ENCODE data around the gene NTN4.
"Not testable (repeated sequence)": the region's sequence is repeated elsewhere in the genome, so short reads cannot be mapped to it uniquely, and the experiment has no call there.

The NTN4 gene

DNA sequence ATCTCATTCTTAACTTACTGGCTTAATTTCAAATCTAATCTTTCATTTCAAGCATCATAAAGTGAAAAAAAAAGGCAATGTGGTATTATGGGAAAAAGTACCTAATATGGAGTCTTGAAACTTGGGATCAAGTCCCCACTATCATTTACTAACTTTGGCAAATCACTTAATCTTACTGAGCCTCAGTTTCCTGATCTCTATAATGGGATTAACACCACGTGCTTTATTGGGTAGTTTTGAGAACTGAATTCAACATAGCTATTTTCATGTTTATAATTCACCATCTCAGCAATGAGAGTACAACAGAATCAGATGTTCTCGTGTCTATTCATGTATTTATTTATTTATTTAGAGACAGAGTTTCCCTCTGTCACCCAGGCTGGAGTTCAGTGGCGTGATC, 78.3 kb downstream of the NTN4 start:
- no peak for DNase-seq (ENCODE audit: low read depth, low spot score)

DNA sequence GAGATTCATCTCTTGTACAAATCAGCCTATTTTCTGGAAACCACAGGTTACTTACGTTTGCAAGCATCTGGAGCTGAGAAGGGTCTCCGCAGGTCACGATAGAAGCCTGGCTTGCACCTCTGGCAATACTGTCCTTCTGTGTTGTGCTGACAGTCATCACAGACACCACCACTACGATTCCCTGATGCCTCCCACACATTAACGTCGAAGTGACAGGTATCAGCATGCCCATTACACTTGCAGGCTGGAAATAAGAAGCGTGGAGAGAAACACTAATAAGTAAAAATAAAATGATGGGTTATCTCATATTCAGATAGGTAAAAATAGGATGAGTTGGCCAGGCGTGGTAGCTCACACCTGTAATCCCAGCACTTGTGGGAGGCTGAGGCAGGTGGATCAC, 80.2 kb downstream of the NTN4 start:
- no peak for DNase-seq (ENCODE audit: low read depth, low spot score)

DNA sequence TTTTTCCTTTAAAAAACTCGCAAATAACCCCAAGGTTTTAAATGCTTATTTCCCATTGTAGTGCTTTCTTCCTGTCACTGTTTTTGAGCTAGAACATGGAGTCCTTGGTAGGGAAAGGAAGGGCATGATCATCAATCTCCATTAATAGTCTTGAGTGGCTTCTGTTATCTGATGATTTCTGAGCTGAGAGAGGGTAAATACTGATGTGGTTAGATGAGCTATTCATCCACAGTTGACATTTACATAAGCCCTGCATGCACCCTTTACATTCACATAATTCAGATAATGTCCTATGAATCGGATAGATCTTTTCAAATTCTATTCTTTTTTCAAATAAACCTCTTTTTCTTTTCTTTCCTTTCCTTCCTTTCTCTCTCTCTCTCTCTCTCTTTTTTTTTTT, 81.4 kb downstream of the NTN4 start:
- no peak for DNase-seq (ENCODE audit: low read depth, low spot score)

DNA sequence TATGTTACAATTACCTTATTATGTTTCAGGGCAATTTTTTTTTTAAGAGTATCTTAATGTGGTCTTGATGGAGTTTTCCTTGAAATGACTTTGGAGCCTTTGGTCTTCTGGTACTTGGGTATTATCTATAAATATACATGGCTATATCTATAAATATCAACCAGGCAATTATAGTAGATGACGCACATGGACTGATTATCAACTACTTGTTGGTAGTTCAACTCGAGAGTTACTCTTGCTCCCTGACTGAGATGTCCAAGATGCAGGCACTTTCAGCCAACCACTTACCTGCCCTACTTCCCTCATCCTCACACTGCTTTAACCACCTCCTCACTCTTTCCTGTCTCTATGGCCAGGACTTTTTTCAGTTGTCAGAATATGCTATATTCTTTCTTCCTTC, 85.4 kb downstream of the NTN4 start:
- DNase-seq (ENCODE audit: low read depth, low spot score): no peak

DNA sequence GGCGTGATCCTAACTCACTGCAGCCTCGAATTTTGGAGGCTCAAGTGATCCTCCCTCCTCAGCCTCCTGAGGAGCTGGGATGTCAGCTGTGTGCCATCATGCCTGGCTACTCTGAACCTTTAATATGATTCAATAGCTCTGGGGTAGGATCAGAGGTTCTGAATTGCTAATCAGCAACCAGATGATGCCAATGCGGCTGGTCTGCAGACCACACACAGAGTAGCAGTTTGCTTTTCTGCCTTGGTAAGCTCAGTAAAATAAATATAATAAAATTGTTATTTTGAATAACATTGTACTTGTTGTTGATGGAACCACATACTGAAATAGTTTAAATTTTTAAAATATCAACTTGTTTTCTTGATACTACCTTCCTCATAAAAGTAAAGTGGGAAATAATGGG, 86.6 kb downstream of the NTN4 start:
- no peak for DNase-seq (ENCODE audit: low read depth, low spot score)

DNA sequence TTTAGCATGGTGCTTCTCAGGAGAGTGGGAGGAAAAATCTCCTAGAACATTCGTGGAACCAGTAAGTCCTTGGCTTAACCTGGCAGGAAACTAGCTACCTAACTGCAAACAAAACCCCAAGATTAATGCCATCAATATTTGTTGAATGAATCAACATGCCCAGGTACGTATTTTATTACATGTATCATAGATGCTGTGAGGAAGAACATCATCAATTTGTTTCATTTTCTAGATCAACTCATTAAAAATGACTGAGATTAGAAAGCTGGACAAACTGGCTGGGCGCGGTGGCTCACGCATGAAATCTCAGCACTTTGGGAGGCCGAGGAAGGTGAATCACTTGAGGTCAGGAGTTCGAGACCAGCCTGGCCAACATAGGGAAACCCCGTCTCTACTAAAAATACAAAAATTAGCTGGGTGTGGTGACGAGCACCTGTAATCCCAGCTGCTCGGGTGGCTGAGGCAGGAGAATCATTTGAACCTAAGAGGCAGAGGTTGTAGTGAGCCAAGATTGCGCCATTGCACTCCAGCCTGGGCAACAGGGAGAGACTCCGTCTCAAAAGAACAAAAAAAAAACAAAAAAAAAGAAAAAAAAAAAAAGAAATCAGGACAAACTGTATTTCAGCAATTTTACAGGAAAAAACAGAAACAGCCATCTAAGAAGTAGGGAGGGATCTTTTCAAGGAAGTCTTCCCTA, 88.7 kb downstream of the NTN4 start:
- DNase-seq (ENCODE audit: low read depth, low spot score): no peak

DNA sequence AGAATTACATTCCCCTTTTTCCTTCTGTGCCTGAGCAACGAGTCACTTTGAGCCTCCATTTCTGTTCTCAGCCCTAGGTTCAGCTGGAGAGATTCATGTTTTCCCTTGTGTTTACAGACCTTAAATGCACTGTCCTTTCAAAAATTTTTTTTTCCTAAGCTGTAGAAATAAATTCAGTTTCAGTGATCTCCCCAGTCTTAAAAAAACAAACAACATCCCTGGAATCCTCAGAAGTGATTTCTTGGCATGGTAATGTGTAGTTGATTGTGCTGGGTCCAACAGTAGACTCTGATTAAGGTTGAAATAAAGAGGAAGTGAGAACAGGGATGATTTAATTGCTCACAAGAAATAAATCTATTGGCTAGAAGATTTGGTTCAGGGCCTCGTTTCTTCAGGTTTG, 89.3 kb downstream of the NTN4 start:
- no peak for DNase-seq (ENCODE audit: low read depth, low spot score)

DNA sequence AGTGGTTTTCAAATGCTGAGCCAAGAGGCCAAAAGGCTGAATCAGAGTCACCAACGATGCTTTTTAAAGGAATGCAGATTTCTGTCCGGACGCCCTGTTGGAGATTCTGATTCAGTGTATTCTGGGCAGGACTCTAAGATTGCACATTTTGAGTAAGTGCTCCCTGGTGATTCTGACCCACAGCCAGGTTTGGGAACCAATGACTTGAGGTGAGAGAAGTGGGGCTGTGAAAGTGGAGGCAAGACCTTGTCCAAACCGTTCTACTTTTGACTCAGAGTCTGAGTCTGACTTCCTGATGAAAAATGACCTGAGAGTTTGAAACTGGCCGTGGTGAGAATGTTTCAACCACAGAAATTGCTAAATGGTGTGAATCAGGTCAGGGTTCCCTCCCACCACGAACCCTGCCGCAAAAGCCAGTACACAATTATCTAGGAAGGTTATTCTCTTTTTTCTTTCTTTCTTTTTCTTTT, 90.2 kb downstream of the NTN4 start:
- no peak for DNase-seq (ENCODE audit: low read depth, low spot score)

DNA sequence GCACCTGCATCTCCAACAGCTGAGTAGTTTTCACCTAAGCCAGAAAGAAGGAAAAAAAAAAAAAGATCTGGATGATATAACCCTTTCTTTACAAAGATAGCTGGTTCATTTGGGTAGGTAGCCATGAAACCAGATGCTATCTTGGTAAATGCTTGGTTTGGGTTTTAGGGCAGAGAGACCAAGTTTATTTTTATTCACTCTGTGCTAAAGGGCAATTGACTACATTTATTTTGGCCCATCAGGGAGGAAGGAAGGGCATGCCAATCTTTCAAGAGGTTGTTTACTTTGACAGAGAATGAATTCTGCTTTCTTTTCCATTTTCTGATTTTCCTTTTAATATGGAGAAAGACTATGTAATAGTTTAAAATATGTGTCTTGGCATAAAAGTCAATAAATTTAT, 91.0 kb downstream of the NTN4 start:
- no peak for DNase-seq (ENCODE audit: low read depth, low spot score)

DNA sequence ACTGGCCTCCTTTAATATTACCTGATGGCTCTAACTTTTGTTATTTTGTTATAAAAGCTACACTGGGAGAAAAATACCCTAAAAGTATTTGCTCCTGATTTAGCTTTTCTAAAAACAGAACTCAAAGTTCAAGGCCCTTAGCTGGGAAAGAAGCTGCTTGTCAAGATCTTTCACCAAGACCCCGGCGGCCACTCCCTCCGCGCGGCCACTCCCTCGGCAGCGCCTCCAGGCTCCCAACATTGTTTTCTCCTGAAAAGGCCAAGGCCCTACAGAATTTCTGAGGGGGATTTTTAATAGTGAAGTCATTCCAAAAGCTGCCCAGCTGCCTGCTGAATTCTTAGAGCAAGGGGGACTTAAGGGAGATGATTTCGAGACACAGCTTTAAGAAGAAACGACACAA, 96.4 kb downstream of the NTN4 start:
- peak; percentile 29 for DNase-seq (ENCODE audit: low read depth, low spot score)

DNA sequence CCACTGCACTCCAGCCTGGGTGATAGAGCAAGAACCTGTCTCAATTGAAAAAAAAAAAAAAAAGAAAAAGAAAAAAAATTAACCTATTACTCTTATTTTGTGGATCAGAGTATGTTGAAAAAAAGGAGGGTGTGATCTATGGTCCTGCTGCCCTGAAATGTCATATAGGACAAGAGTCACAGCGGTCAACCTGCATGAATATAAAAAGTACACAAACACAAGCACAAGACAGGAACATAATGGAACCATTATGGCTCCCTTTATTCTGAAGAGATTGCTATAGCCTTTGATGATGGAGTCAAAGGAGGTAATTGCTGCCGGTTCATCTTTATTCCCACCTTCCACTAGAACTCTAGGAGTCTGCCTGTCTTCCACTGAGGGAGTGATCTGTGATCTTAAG, 96.9 kb downstream of the NTN4 start:
- no peak for DNase-seq (ENCODE audit: low read depth, low spot score)

DNA sequence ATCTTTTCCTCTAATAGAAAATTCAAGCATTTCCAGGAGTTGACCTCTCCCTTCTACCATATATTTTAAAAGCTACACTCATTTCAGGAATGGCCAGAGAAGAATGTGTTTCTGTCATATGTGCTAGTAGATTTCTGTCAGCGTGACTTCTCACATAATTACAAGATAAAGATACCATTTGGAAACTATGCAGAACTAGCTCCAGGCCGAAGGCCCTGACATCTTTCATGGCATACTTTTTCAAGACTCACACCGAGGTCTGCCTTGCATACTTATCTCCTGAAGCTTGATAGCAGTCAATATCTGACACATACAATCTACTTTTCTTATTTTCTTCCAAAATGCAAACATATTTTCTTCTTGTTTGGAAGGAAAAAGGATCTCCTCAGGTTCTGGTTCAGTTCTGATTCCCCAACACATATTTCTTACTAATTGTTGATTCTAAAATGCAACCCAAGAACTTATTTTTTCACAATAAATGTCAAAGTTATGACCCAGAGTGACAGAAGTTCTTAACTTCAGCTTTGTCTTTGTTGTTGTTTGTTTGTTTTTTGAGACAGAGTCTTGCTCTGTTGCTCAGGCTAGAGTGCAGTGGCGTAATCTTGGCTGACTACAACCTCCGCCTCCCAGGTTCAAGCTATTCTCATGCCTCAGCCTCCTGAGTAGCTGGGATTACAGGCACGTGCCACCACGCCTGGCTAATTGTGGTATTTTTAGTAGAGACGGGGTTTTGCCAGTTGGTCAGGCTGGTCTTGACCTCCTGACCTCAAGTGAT, 99.5 kb downstream of the NTN4 start:
- DNase-seq (ENCODE audit: low read depth, low spot score): no peak

DNA sequence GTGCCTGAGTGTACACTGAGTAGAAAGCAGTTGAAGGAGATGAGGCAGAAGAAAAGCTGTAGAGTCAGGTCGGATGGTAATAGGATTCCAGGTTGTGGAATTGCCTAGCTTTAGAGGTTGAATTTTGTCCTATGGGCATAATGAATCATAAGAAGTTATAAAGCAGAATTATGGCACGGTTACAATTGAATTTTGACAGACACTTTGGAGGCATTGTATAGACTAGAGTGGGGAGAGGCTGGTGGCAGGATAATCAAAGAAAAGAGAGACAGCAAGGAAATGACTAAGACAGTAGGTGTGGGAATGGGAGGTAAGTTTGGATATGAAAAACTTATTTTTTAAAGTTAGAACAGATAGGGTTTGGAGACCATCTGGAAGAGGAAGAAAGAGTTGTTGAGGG, 102.6 kb downstream of the NTN4 start:
- DNase-seq (ENCODE audit: low read depth, low spot score): no peak

DNA sequence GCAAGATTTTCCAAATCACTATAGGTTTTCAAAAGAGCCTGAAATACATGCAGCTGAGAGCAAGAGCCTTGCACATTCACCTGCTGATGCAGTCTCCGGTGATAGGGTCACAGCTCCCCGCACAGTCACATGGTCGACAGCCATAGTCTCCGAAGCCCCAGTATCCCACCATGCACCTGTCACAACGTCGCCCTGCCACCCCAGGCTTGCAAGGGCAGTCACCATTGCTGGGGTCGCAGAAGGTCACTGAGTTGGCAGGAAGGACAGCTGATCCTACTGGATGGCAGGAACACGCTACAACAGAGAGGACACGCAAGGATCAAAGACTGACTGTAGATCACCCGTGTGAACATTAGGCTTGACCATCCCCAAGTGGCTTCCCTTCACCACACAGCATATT, 107.1 kb downstream of the NTN4 start:
- no peak for DNase-seq (ENCODE audit: low read depth, low spot score)

DNA sequence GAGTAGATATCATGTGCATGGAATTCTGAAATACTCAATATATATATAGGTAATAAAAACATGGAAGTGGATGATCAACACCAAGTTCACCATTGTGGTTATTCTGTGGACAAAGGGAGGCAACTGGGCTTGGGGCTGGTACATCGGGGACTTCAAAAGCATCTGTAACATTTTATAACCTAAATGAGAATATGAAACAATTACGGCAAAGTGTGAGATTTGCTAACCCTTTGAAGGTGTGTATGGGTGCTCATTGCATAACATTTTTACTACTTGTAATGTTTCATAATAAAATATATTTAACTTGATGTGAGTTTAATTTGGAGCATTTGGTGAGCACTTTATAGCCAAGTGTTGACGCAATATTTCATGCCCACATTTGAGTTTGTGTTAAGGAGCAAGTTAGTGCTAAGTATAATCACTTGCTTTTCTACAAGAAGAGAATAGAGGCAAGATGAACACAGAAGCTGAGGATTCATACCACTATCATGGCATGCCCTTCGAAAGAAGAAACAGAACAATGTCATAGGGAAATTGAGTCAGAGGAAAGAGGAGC, 109.3 kb downstream of the NTN4 start:
- no peak for DNase-seq (ENCODE audit: low read depth, low spot score)

DNA sequence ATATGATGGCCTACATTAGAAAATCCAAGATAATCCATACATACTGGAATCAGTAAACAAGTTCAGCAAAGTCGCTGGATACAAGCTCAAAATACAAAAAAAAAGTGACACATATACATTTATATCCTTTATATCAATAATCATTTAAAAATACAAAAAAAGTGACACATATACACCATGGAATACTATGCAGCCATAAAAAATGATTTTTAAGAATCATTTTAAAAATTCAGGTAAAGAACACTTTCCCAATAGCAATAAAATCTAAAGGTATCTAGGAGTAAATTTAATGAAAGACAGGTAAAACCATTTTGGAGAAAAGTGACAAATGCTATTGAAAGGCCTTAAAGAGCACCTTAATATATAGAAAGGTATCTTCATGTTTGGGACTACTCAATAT, 111.9 kb downstream of the NTN4 start:
- DNase-seq (ENCODE audit: low read depth, low spot score): no peak

DNA sequence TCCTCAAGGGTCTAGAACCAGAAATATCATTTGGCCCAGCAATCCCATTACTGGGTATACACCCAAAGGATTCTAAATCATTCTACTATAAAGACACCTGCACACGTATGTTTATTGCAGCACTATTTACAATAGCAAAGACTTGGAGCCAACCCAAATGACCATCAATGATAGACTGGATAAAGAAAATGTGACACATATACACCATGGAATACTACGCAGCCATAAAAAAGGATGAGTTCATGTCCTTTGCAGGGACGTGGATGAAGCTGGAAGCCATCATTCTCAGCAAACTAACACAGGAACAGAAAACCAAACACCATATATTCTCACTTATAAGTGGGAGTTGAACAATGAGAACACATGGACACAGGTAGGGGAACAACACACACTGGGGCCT, 112.8 kb downstream of the NTN4 start:
- not testable (repeated sequence) for DNase-seq (ENCODE audit: low read depth, low spot score)

DNA sequence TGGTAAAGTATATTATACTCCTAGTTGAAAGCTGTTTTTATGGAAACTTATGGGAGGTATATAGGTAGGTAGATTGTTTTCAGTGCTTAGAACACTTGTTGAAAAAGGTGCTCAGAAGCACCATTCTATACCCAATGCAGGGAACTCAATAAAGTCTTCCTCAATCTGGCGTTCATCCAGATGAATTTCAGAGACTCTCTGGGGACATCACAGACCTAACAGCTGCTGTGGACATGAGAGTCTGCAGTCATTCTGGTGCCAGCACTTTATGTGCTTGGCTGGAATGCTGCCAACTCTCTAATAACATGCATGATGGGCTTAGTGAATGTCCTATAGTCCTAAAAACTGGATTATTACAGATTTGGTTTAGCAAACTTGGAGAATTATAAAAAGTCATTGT, 115.9 kb downstream of the NTN4 start:
- DNase-seq (ENCODE audit: low read depth, low spot score): no peak

DNA sequence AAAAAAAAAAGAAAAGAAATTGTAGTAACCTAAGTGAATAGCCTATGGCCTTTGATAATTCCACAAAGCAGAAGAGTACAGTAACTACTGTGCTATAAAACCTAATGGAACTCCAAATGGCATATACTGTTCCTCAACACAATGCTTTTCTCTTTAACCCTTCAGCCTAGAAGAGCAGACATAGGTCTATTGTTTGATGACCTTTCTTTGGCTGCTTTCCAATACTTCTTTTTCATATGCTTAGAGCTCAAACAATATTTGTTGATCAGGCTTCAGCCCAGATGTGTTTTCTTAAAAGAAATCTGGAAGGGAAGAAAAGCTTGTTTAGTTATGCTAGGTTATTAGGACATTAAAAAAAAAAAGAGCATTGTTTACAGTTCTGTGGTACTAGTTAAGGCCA, 116.4 kb downstream of the NTN4 start:
- DNase-seq (ENCODE audit: low read depth, low spot score): no peak

DNA sequence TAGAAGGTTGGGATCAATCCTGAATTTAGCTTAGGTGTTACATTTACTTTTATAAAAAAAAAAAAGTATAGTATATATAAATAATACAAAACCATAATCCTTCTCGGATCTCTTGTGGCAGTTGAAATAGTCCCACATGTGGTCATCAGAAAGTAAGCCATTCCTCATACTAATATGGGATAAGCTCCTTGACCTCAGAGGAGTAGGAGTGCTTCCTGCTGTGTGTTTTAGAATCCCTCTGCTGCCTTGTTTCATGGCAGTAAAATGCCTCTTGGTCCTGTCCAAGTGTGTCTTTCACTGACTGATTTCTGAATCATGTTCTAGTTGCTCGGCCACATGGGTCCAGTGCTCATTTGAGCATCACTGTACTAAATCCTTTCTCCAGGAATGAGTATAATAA, 117.0 kb downstream of the NTN4 start:
- DNase-seq (ENCODE audit: low read depth, low spot score): no peak

DNA sequence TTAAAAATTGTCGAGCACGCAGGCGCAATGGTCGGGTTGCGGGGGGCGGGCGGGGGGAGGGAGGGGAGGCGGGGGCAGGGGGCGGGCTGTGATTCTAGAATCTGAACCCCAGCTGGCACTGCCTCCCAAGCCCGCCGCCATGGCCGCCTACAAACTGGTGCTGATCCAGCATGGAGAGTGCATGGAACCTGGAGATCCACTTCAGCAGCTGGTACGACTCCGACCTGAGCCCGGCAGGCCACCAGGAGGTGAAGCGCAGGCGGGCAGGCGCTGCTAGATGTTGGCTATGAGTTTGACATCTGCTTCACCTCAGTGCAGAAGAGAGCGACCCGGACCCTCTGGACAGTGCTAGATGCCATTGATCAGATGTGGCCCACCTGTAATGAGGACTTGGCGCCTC, 118.4 kb downstream of the NTN4 start:
- no peak for DNase-seq (ENCODE audit: low read depth, low spot score)

DNA sequence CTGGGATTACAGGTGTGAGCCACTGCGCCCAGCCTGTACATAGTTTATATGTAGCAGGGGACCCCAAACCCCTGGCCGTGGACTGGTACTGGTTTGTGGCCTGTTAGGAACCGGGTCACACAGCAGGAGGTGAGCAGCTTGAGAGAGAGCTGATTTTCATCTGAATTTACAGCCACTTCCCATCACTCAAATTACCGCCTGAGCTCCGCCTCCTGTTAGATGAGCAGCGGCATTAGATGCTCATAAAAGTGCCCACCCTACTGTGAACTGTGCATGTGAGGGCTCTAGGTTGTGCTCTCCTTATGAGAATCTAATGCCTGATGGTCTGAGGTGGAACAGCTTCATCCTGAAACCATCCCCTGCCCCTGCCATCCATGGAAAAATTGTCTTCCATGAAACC, 119.3 kb downstream of the NTN4 start:
- no peak for DNase-seq (ENCODE audit: low read depth, low spot score)

DNA sequence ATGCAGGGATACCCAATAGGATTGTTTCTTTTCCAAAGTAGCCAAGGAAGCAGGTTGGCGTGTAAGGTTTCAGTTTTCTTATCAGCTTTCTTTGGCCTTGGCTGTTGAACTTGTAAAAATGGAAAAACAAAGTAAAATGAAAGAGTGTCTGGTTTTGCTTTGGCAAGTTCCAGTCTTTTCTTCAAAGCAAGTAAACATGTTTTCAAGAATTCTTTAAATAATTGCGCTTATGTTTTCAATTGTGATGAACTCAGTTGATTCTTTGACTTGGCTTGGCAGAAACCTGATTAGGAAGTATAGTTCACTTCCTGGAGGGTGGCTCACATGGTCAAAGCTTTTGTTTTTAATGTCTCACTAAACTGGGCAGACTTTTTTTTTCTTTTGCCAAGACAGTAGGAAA, 127.0 kb downstream of the NTN4 start:
- DNase-seq (ENCODE audit: low read depth, low spot score): no peak
